IgD-negative memory B cell (primary cell): Measurements from ENCODE around the gene TAS2R20. TPM values are rescaled to one million over a fixed set of nuclear protein-coding genes. Genes with fewer than 3 reads are reported as not detected.

Experiments
- H3K27ac Mint-ChIP-seq, 3 donors: one replicate each; pipeline ENCODE4 v1.8.0; 2020 to 2022; ENCODE audit warnings: mild to moderate bottlenecking in 3 of 3, mixed read lengths in 3 of 3, moderate library complexity in 1 of 3
- H3K27me3 Mint-ChIP-seq: one replicate; pipeline ENCODE4 v1.8.0; 2021; ENCODE audit warnings: mixed read lengths
- H3K36me3 Mint-ChIP-seq: one replicate; pipeline ENCODE4 v1.8.0; 2020; ENCODE audit warnings: mild to moderate bottlenecking, mixed read lengths
- H3K4me1 Mint-ChIP-seq, 3 donors: one replicate each; pipeline ENCODE4 v1.8.0; 2020 to 2022; ENCODE audit warnings: mixed read lengths in 3 of 3, mild to moderate bottlenecking in 1 of 3
- H3K4me3 Mint-ChIP-seq, 4 donors: one replicate each; pipeline ENCODE4 v1.8.0; 2020 to 2022; ENCODE audit warnings: mild to moderate bottlenecking in 4 of 4, mixed read lengths in 4 of 4, moderate library complexity in 3 of 4
- H3K9me3 Mint-ChIP-seq, 3 donors: one replicate each; pipeline ENCODE4 v1.8.0; 2020 to 2021; ENCODE audit warnings: mixed read lengths in 3 of 3, mild to moderate bottlenecking in 1 of 3
- polyA plus RNA-seq: library from polyadenylated mRNA; unstranded; fragments of 300-500 nt; fragmentation: Illumina TruSeq; gene quantifications from one replicate; pipeline ENCODE4 v1.2.3, GENCODE V29; 2021

The TAS2R20 gene
- polyA plus RNA-seq, 1 donor from 2014 or later = not detected

- Mint-ChIP-seq H3K4me3 (no peak overlapping the region), H3K9me3 (peaks cover 0 to 2% (median 0%) of the 10 kb centered on the region in 3 donors), H3K36me3 (peaks cover 2% of the 10 kb centered on the region), H3K4me1 (peaks cover 0 to 25% (median 6%) of the 10 kb centered on the region in 3 donors), H3K27ac (no peak overlapping the region), H3K27me3 (no peaks in the 10 kb centered on the region)
These were observed 15.9 kb downstream of the TAS2R20 start for GRCh38 chr12:10982244-10982643.

- Mint-ChIP-seq H3K27me3 (no peaks in the 10 kb centered on the region), H3K27ac (no peak overlapping the region)
These were observed 23.1 kb downstream of the TAS2R20 start for GRCh38 chr12:10974965-10975364.

GRCh38 chr12:10968765-10969456, 29.2 kb downstream of the TAS2R20 start:
- H3K4me3 Mint-ChIP-seq = no peak overlapping the region
- no peak overlapping the region for H3K27ac Mint-ChIP-seq
- peaks cover 4 to 14% (median 7%) of the 10 kb centered on the region in 3 donors for H3K4me1 Mint-ChIP-seq
- no peaks in the 10 kb centered on the region for H3K36me3 Mint-ChIP-seq
- no peaks in the 10 kb centered on the region for H3K27me3 Mint-ChIP-seq
- peaks cover 0 to 2% (median 0%) of the 10 kb centered on the region in 3 donors for H3K9me3 Mint-ChIP-seq

More at GRCh38 chr12:10974965-10975364, 23.1 kb downstream of the TAS2R20 start:
- peaks cover 2% of the 10 kb centered on the region for H3K36me3 Mint-ChIP-seq
- H3K9me3 Mint-ChIP-seq = peaks cover 0 to 3% (median 0%) of the 10 kb centered on the region in 3 donors
- no peak overlapping the region for H3K4me3 Mint-ChIP-seq
- H3K4me1 Mint-ChIP-seq = peaks cover 0 to 17% (median 5%) of the 10 kb centered on the region in 3 donors

GRCh38 chr12:10967409-10967808, 30.7 kb downstream of the TAS2R20 start:
- Mint-ChIP-seq H3K27ac (no peak overlapping the region), H3K4me3 (no peak overlapping the region), H3K4me1 (peaks cover 4 to 14% (median 7%) of the 10 kb centered on the region in 3 donors), H3K9me3 (peaks cover 0 to 2% (median 0%) of the 10 kb centered on the region in 3 donors), H3K27me3 (no peaks in the 10 kb centered on the region), H3K36me3 (no peaks in the 10 kb centered on the region)

GRCh38 chr12:10966314-10966713, 31.8 kb downstream of the TAS2R20 start:
- Mint-ChIP-seq H3K9me3 (peaks cover 0 to 2% (median 0%) of the 10 kb centered on the region in 3 donors), H3K4me3 (no peak overlapping the region), H3K36me3 (no peaks in the 10 kb centered on the region), H3K27ac (peak overlapping the region in 1 of 3 donors; percentile 4), H3K4me1 (peaks cover 10 to 14% (median 10%) of the 10 kb centered on the region in 3 donors), H3K27me3 (no peaks in the 10 kb centered on the region)

- Mint-ChIP-seq H3K4me3 (no peak overlapping the region), H3K27me3 (no peaks in the 10 kb centered on the region), H3K36me3 (no peaks in the 10 kb centered on the region)
These were observed 32.6 kb downstream of the TAS2R20 start for GRCh38 chr12:10965476-10965875.

GRCh38 chr12:10960211-10960610, 37.9 kb downstream of the TAS2R20 start:
- H3K36me3 Mint-ChIP-seq = peaks cover 14% of the 10 kb centered on the region
- no peak overlapping the region for H3K27ac Mint-ChIP-seq
- H3K9me3 Mint-ChIP-seq = peaks cover 2 to 8% (median 2%) of the 10 kb centered on the region in 3 donors
- peaks cover 9 to 17% (median 12%) of the 10 kb centered on the region in 3 donors for H3K4me1 Mint-ChIP-seq
- H3K27me3 Mint-ChIP-seq = no peaks in the 10 kb centered on the region
- no peak overlapping the region for H3K4me3 Mint-ChIP-seq

More at GRCh38 chr12:10965476-10965875, 32.6 kb downstream of the TAS2R20 start:
- peaks cover 0 to 2% (median 0%) of the 10 kb centered on the region in 3 donors for H3K9me3 Mint-ChIP-seq
- H3K27ac Mint-ChIP-seq = no peak overlapping the region
- H3K4me1 Mint-ChIP-seq = peaks cover 10 to 14% (median 11%) of the 10 kb centered on the region in 3 donors

- Mint-ChIP-seq H3K27ac (no peak overlapping the region), H3K36me3 (peaks cover 16% of the 10 kb centered on the region), H3K9me3 (peaks cover 2 to 11% (median 4%) of the 10 kb centered on the region in 3 donors), H3K27me3 (no peaks in the 10 kb centered on the region), H3K4me3 (no peak overlapping the region), H3K4me1 (peaks cover 8 to 16% (median 12%) of the 10 kb centered on the region in 3 donors)
These were observed 38.3 kb downstream of the TAS2R20 start for GRCh38 chr12:10959804-10960203.

GRCh38 chr12:10957741-10958140, 40.4 kb downstream of the TAS2R20 start:
- Mint-ChIP-seq H3K9me3 (peaks cover 4 to 18% (median 5%) of the 10 kb centered on the region in 3 donors), H3K36me3 (peaks cover 23% of the 10 kb centered on the region), H3K4me1 (peaks cover 12 to 13% (median 12%) of the 10 kb centered on the region in 3 donors), H3K27ac (no peak overlapping the region), H3K27me3 (no peaks in the 10 kb centered on the region), H3K4me3 (no peak overlapping the region)

GRCh38 chr12:10956085-10956484, 42.0 kb downstream of the TAS2R20 start:
- peaks cover 5 to 18% (median 6%) of the 10 kb centered on the region in 3 donors for H3K9me3 Mint-ChIP-seq
- peak overlapping the region in 1 of 4 donors; percentile 4 for H3K4me3 Mint-ChIP-seq
- peaks cover 5 to 12% (median 10%) of the 10 kb centered on the region in 3 donors for H3K4me1 Mint-ChIP-seq
- H3K27me3 Mint-ChIP-seq = no peaks in the 10 kb centered on the region
- H3K27ac Mint-ChIP-seq = no peak overlapping the region
- peaks cover 26% of the 10 kb centered on the region for H3K36me3 Mint-ChIP-seq

- Mint-ChIP-seq H3K27me3 (no peaks in the 10 kb centered on the region), H3K9me3 (peaks cover 7 to 21% (median 9%) of the 10 kb centered on the region in 3 donors), H3K4me1 (peaks cover 0 to 10% (median 7%) of the 10 kb centered on the region in 3 donors), H3K4me3 (no peak overlapping the region), H3K36me3 (peaks cover 34% of the 10 kb centered on the region), H3K27ac (no peak overlapping the region)
These were observed 45.5 kb downstream of the TAS2R20 start for GRCh38 chr12:10952645-10953044.

Other genes starting within 250 kb of the TAS2R20 start
- not detected for gene TAS2R7, start 195.7 kb downstream of the TAS2R20 start, polyA plus RNA-seq
- not detected for gene TAS2R8, start 191.0 kb downstream of the TAS2R20 start, polyA plus RNA-seq
- gene TAS2R9, start 188.1 kb downstream of the TAS2R20 start, polyA plus RNA-seq = not detected
- not detected for gene TAS2R10, start 171.9 kb downstream of the TAS2R20 start, polyA plus RNA-seq
- gene PRR4, start 148.8 kb downstream of the TAS2R20 start, polyA plus RNA-seq = 3.5 TPM
- gene PRH1, start 114.0 kb downstream of the TAS2R20 start, polyA plus RNA-seq = 15.1 TPM
- gene TAS2R13, start 88.7 kb downstream of the TAS2R20 start, polyA plus RNA-seq = not detected
- gene PRH2, start 69.1 kb downstream of the TAS2R20 start, polyA plus RNA-seq = not detected
- gene TAS2R14, start 59.0 kb downstream of the TAS2R20 start, polyA plus RNA-seq = 1.0 TPM
- gene TAS2R50, start 11.4 kb downstream of the TAS2R20 start, polyA plus RNA-seq = not detected
- gene TAS2R19, start 24.3 kb upstream of the TAS2R20 start, polyA plus RNA-seq = not detected
- not detected for gene TAS2R31, start 33.1 kb upstream of the TAS2R20 start, polyA plus RNA-seq
- not detected for gene TAS2R46, start 64.0 kb upstream of the TAS2R20 start, polyA plus RNA-seq
- gene TAS2R43, start 94.0 kb upstream of the TAS2R20 start, polyA plus RNA-seq = not detected
- gene TAS2R30, start 136.3 kb upstream of the TAS2R20 start, polyA plus RNA-seq = 0.13 TPM
- gene SMIM10L1, start 172.9 kb upstream of the TAS2R20 start, polyA plus RNA-seq = 6.1 TPM
- not detected for gene TAS2R42, start 188.6 kb upstream of the TAS2R20 start, polyA plus RNA-seq